Motor neuron (in vitro differentiated cells): Measurements from ENCODE around the gene DLX5. TPM values are rescaled to one million over a fixed set of nuclear protein-coding genes. Genes with fewer than 3 reads are reported as not detected.
"Not testable (repeated sequence)": the region's sequence is repeated elsewhere in the genome, so short reads cannot be mapped to it uniquely, and the experiment has no call there.

ENCODE experiments used
- ATAC-seq, 8 experiments: fragments of 200-7000 bp; cut with Tn5 transposase; replicated peaks in 6 of 8; 2 replicates each; pipeline ENCODE4 v1.8.0; 2021; ENCODE audit warnings: mild to moderate bottlenecking in 8 of 8, moderate library complexity in 8 of 8
- H3K27ac ChIP-seq, 2 donors: fragments of 250-450 bp; sonication (Bioruptor Pico); 2 replicates each; pipeline ENCODE4 v1.9.0; 2021; ENCODE audit warnings: antibody characterized with exemption in 2 of 2, mild to moderate bottlenecking in 2 of 2, moderate library complexity in 1 of 2
- H3K4me1 ChIP-seq, 2 donors: fragments of 250-450 bp; sonication (Bioruptor Pico); replicated peaks in 1 of 2; 2 replicates each; pipeline ENCODE4 v1.6.1; 2021; ENCODE audit warnings: antibody characterized with exemption in 2 of 2, mild to moderate bottlenecking in 2 of 2, moderate library complexity in 1 of 2
- H3K4me3 ChIP-seq, 5 donors: fragments of 250-450 bp; sonication (Bioruptor Pico); 2 replicates each; pipeline ENCODE4 v1.9.0; 2021; ENCODE audit warnings: antibody characterized with exemption in 5 of 5, mild to moderate bottlenecking in 5 of 5, moderate library complexity in 4 of 5
- WGBS, 10 experiments: fragments of 450-650 bp; shearing (Covaris generic); methylation state at CpG; one replicate each; pipeline ENCODE4 v1.0.0; 2022; 5-methylcytosine and 5-hydroxymethylcytosine counted together
- in situ Hi-C, 9 experiments: fragments of 400-800 bp; cut with MboI; loops; one replicate each; pipeline ENCODE4 v1.15.0; 2021; ENCODE audit warnings: low sequenced_read_pairs in 9 of 9, low pct_unique_long_range_greater_than_20kb in 2 of 9; ENCODE audit not compliant: unreplicated experiment in 9 of 9
- total RNA-seq, 8 experiments: library from RNA; unstranded; fragments of 300-600 nt; gene quantifications; 2 replicates each; pipeline versions ENCODE4 v1.2.3 to v1.2.4, GENCODE V29; 2022

Gene DLX5
- total RNA-seq = 10 to 100 TPM in 1 of 8 experiments, 1 to 10 TPM in 3, under 1 TPM in 1, not detected in 3; 0.56 to 10.8 (median 1.9) TPM

GRCh38 chr7:97024209-97025129 is at the start of gene DLX5:
Gene DLX5 (minus strand): TSS chr7:97024831. CDS start chr7:97024623, 208 bp downstream.
- Histone ChIP-seq H3K4me1 (peaks cover 3 to 6% of the 10 kb centered on the region in 2 donors), H3K4me3 (peak within 1 kb of the TSS; percentile 4 to 29 (median 26)), H3K27ac (no peak within 1 kb of the TSS)
- peak; percentile 47 to 78 (median 66) for ATAC-seq
- WGBS, 10 experiments = 0 to 4% (median 1%) methylated on average over 1 to 14 of the region's 60 CpGs; no CpG with 5 or more reads in 5 of the 10 experiments
- in situ Hi-C loops = loop anchor here in 7 of 9 experiments (10.0 to 25.0 kb wide), 6 partner anchors 612 to 1312 kb away; no protein-coding TSS in a partner anchor

GRCh38 chr7:97072025-97072424 is 47.4 kb upstream of the DLX5 start:
- not testable (repeated sequence) for H3K4me3 ChIP-seq, H3K4me1 ChIP-seq, H3K27ac ChIP-seq, ATAC-seq
- 0 to 71% (median 38%) methylated on average over 1 to 2 of the region's 2 CpGs; no CpG with 5 or more reads in 1 of the 10 experiments for WGBS, 10 experiments
- in situ Hi-C loops = loop anchor here in 1 of 9 experiments (25.0 kb wide), 1 partner anchor 1160 kb away; no protein-coding TSS in a partner anchor

GRCh38 chr7:97064972-97065587 is 40.4 kb upstream of the DLX5 start:
- WGBS, 10 experiments = 10 to 53% (median 33%) methylated on average over 1 to 5 of the region's 5 CpGs; no CpG with 5 or more reads in 1 of the 10 experiments
- Histone ChIP-seq H3K4me3 (no peak overlapping the region), H3K4me1 (no peaks in the 10 kb centered on the region), H3K27ac (no peak overlapping the region)
- in situ Hi-C loops = loop anchor here in 1 of 9 experiments (25.0 kb wide), 1 partner anchor 1153 kb away; no protein-coding TSS in a partner anchor
- ATAC-seq = peak in 6 of 8 experiments; percentile 49 to 97 (median 80)

GRCh38 chr7:97064020-97064419 is 39.4 kb upstream of the DLX5 start:
- ATAC-seq = no peak
- WGBS, 10 experiments = 0 to 90% (median 33%) methylated on average over 2 to 3 of the region's 3 CpGs; no CpG with 5 or more reads in 1 of the 10 experiments
- Histone ChIP-seq H3K4me1 (no peaks in the 10 kb centered on the region), H3K4me3 (no peak overlapping the region), H3K27ac (no peak overlapping the region)
- in situ Hi-C loops = loop anchor here in 1 of 9 experiments (25.0 kb wide), 1 partner anchor 1152 kb away; no protein-coding TSS in a partner anchor

- Histone ChIP-seq H3K4me3 (no peak overlapping the region), H3K27ac (no peak overlapping the region), H3K4me1 (no peaks in the 10 kb centered on the region)
- WGBS, 10 experiments = 0 to 86% (median 56%) methylated on average over 1 to 2 of the region's 2 CpGs; no CpG with 5 or more reads in 1 of the 10 experiments
- in situ Hi-C loops = loop anchor here in 5 of 9 experiments (25.0 kb wide), 4 partner anchors 631 to 1331 kb away; no protein-coding TSS in a partner anchor
- ATAC-seq = no peak
Measured at GRCh38 chr7:97043281-97043680, 18.6 kb upstream of the DLX5 start.

GRCh38 chr7:97039374-97040065 is 14.9 kb upstream of the DLX5 start:
- ATAC-seq = no peak
- no peak overlapping the region for H3K27ac ChIP-seq
- 27 to 100% (median 77%) methylated on average over 1 to 5 of the region's 5 CpGs for WGBS, 10 experiments
- no peak overlapping the region for H3K4me3 ChIP-seq
- H3K4me1 ChIP-seq = no peaks in the 10 kb centered on the region
- in situ Hi-C loops = loop anchor here in 5 of 9 experiments (25.0 kb wide), 4 partner anchors 627 to 1327 kb away; no protein-coding TSS in a partner anchor

- not testable (repeated sequence) for H3K4me1 ChIP-seq, ATAC-seq, H3K27ac ChIP-seq, H3K4me3 ChIP-seq
- 85 to 100% methylated on average over 3 to 10 of the region's 30 CpGs; no CpG with 5 or more reads in 8 of the 10 experiments for WGBS, 10 experiments
- in situ Hi-C loops = loop anchor here in 5 of 9 experiments (25.0 kb wide), 4 partner anchors 622 to 1322 kb away; no protein-coding TSS in a partner anchor
Measured at GRCh38 chr7:97034213-97034852, 9.7 kb upstream of the DLX5 start.

- 0 to 40% (median 7%) methylated on average over 2 to 18 of the region's 23 CpGs; no CpG with 5 or more reads in 1 of the 10 experiments for WGBS, 10 experiments
- in situ Hi-C loops = loop anchor here in 7 of 9 experiments (10.0 to 25.0 kb wide), 6 partner anchors 615 to 1315 kb away; no protein-coding TSS in a partner anchor
- Histone ChIP-seq H3K4me1 (peaks cover 3 to 6% of the 10 kb centered on the region in 2 donors), H3K4me3 (peak overlapping the region in 2 of 5 donors; percentile 18 to 25), H3K27ac (no peak overlapping the region)
- ATAC-seq = peak; percentile 54 to 86 (median 85)
Measured at GRCh38 chr7:97027427-97028234, 3.0 kb upstream of the DLX5 start.

- Histone ChIP-seq H3K27ac (no peak overlapping the region), H3K4me3 (no peak overlapping the region), H3K4me1 (peaks cover 3 to 6% of the 10 kb centered on the region in 2 donors)
- WGBS, 10 experiments = 0 to 86% (median 26%) methylated on average over 2 to 15 of the region's 17 CpGs
- ATAC-seq = no peak
- in situ Hi-C loops = loop anchor here in 7 of 9 experiments (10.0 to 25.0 kb wide), 6 partner anchors 615 to 1315 kb away; no protein-coding TSS in a partner anchor
Measured at GRCh38 chr7:97026715-97027426, 2.2 kb upstream of the DLX5 start.

GRCh38 chr7:97025983-97026714 is 1.5 kb upstream of the DLX5 start:
- ATAC-seq = no peak

More at GRCh38 chr7:97025983-97026714, 1.5 kb upstream of the DLX5 start:
- peaks cover 3 to 6% of the 10 kb centered on the region in 2 donors for H3K4me1 ChIP-seq
- in situ Hi-C loops = loop anchor here in 7 of 9 experiments (10.0 to 25.0 kb wide), 6 partner anchors 614 to 1314 kb away; no protein-coding TSS in a partner anchor
- 10 to 78% (median 25%) methylated on average over 3 to 18 of the region's 29 CpGs; no CpG with 5 or more reads in 1 of the 10 experiments for WGBS, 10 experiments
- H3K4me3 ChIP-seq = no peak overlapping the region
- H3K27ac ChIP-seq = no peak overlapping the region
